Epithelial cell of esophagus (primary cell): ENCODE data around the gene TEX261.

Experiments used
- DNase-seq: peaks from one replicate; pipeline ENCODE4 v3.0.0; 2010; ENCODE audit warnings: low read depth
- H3K4me3 ChIP-seq: 2 replicates; pipeline ENCODE4 v1.5.1; 2011; ENCODE audit warnings: mild to moderate bottlenecking, low read length, control low read depth
- TF ChIP-seq, protein P1 (sequence below): IDR thresholded peaks from 2 replicates; pipeline ENCODE4 v1.5.1; 2011; ENCODE audit warnings: low read depth, mild to moderate bottlenecking, low read length, control low read depth, inconsistent platforms; ENCODE audit not compliant: insufficient read depth; ENCODE audit errors: missing control alignments

The TEX261 gene

DNA sequence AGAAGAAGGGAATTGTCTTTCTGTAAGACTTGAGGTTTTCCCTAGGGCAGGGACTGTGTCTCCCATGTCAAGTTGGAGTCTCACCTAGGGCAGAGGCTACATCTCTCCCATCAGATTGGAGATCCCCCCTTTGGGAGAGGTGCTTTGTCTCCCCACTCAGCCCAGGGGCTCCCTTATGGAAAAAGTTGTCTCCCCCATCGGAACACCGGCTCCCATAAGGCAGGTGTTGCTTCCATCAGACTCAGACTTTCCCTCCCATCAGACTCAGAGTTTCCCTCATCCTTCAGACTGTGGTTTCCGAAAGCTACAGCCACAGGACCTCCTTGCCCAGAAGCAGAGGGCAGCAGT, 10.5 kb downstream of the TEX261 start:
- no peak for DNase-seq
- TF ChIP-seq, protein P1, sequence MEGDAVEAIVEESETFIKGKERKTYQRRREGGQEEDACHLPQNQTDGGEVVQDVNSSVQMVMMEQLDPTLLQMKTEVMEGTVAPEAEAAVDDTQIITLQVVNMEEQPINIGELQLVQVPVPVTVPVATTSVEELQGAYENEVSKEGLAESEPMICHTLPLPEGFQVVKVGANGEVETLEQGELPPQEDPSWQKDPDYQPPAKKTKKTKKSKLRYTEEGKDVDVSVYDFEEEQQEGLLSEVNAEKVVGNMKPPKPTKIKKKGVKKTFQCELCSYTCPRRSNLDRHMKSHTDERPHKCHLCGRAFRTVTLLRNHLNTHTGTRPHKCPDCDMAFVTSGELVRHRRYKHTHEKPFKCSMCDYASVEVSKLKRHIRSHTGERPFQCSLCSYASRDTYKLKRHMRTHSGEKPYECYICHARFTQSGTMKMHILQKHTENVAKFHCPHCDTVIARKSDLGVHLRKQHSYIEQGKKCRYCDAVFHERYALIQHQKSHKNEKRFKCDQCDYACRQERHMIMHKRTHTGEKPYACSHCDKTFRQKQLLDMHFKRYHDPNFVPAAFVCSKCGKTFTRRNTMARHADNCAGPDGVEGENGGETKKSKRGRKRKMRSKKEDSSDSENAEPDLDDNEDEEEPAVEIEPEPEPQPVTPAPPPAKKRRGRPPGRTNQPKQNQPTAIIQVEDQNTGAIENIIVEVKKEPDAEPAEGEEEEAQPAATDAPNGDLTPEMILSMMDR = no peak
- no peak overlapping the region for H3K4me3 ChIP-seq

DNA sequence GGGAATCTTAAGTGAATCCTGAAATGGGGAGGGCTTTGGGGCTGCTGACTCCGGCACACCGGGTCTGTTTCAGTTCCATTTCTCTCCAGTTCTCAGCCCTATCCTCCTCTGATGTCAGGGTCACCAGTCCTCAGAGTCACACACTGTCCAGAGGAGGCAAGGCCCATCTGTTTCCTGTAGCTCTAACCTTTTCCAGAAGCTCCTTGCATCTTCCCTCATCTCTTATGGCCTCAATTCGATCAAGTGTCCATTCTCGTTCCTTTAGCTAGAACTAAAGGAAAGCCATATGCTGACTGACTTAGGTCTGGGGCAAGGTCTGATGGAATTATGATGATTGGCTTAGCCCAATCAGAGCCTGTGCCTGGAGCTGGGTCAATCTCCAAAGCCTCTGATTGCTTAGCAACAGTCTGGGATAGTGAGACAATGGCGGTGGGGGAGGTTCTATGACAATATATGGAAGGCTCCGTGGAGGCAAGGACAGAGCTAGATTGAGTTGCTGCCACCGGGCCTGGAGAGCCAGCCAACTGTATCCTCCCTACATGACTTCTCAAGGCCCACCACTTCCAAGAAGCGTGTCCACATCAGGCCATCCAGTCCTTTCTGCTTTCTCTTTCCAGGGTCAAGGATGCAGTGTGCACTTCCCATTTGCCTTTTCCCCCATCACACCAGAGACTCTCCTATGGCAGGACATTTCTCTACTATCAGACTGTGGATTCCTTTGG, 11.0 kb downstream of the TEX261 start:
- no peak for DNase-seq
- H3K4me3 ChIP-seq = no peak overlapping the region
- TF ChIP-seq, protein P1 = no peak

DNA sequence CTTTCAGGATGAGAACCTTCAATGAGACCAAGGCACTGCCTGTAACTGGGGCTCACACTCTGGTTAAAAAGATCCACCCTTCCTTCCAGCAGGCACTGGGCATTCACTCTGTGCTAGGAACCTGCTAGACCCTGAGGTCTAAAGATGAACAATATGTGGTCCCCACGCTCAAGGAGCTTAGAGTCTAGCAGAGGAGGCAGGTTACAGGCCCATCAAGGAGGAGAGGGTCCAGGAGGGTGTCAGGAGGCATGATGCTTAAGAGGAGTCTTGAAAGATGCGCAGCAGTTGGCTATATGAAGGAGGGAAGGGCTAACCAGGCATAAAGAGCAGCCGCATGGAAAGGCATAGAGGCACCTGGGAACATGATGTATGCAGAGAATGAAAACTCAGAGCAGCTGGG, 11.7 kb downstream of the TEX261 start:
- TF ChIP-seq, protein P1 = no peak
- DNase-seq = no peak
- no peak overlapping the region for H3K4me3 ChIP-seq

DNA sequence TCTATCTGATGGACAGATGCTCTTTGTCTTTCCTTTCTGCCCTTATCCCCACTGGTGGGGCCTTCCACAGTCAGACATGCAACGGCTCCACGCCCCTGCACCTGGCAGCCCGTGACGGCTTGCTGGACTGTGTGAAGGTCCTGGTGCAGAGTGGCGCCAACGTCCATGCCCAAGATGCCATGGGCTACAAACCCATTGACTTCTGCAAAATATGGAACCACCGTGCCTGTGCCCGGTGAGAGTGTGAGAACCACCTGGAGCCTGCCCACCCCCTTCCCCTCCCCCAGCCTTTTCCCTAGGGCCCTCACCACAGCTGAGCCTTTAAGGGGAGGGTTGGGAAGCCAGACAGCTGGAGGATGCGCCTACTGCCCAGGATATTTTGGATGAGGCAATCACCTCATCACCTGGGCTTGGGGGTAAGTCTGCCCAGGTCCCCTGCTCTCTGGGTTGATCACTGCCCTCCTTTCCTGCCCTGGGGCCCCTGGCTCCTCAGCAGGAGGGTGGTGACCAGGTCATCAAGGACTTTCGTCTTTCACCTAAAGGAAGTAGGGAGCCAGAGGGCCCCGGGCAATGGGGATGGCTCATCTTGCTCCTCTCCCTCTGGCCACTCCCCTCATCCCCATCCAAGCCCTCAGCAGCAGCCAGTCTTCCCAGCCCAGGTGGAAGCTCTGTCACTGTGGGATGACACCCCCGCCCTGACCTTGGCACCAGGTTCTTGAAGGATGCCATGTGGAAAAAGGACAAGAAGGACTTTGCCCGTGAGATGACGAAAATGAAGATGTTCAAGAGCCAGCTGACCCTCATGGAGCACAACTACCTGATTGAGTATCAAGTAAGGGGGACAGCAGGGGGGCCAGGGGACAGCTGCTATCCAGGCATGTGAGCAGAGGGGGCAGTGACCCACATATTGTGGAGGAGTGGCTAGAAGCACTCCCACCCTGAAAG, 12.5 kb downstream of the TEX261 start:
- TF ChIP-seq, protein P1 = no peak
- DNase-seq = no peak

DNA sequence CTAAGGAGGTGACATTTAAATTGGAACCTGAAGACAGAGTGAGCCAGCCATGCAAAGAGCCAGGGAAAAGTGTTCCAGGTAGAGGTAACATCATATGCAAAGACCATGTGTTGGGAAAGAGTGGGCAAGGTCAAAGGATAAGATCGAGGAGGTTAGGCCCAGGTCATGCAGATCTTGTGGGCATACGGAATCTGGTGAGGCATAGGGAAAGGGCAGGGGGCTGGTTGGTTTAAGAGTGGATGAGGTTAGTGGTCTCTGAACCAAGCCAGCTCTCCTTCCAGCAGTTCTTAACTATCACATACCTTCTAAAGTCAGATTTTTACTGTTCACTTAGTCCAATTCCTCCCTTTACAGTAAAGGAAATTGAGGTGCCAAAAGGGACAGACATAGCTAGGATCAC, 13.3 kb downstream of the TEX261 start:
- TF ChIP-seq, protein P1 = no peak
- DNase-seq = no peak
- H3K4me3 ChIP-seq = no peak overlapping the region

More for the DNA sequence above, 12.5 kb downstream of the TEX261 start:
- no peak overlapping the region for H3K4me3 ChIP-seq

DNA sequence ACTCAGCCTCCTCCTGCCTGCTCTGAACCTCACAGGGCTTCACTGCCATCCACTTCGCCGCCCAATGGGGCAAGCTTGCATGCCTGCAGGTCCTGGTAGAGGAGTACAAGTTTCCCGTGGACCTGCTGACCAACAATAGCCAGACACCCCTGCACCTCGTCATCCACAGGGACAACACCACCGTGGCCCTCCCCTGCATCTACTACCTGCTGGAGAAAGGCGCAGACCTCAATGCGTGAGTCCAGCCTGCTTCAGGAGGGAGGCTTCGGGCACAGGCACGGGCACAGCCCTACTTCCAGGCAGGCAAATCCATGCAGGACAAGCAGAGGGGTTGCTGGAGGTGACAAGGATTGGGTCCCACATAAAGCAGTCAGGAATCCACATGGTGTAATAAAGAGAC, 15.0 kb downstream of the TEX261 start:
- TF ChIP-seq, protein P1 = no peak
- no peak overlapping the region for H3K4me3 ChIP-seq
- DNase-seq = no peak
